Measurements from ENCODE around the gene CCL7. TPM values are rescaled to one million over a fixed set of nuclear protein-coding genes. Genes with fewer than 3 reads are reported as not detected.

Gene CCL7
- total RNA-seq, 4 donors from 2014 or later, result not detected

DNA sequence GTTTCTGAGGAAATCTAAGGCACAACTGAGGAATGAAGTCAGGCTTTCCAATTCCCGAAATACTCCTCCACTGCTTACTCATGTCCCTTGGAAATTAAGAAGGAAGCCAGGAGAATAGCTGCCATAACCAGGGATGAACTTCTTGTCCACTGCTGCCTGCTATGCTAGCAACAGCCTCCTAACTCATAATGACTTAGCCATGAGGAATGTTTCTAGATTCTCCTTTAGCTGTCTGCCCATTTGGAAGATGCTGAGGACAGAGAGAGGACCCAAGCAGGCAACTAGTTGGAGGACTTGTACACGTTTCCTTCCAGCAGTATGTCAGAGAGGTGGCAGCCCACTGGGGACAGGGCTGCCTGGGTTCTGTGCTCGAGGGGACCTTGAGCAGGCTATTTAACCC lies 15.9 kb upstream of the CCL7 start:
- Histone ChIP-seq H3K9me3 (no peaks in the 10 kb centered on the region), H3K27ac (peak overlapping the region; percentile 74 to 88 (median 85)), H3K36me3 (no peaks in the 10 kb centered on the region), H3K4me1 (peaks cover 35 to 62% (median 50%) of the 10 kb centered on the region in 4 donors), H3K4me3 (no peak overlapping the region), H3K27me3 (no peaks in the 10 kb centered on the region)
- WGBS, 2 donors (ENCODE audit: low coverage in 1 of 2), result 36 to 48% methylated on average over 3 of the region's 3 CpGs
- TF ChIP-seq, protein P1, sequence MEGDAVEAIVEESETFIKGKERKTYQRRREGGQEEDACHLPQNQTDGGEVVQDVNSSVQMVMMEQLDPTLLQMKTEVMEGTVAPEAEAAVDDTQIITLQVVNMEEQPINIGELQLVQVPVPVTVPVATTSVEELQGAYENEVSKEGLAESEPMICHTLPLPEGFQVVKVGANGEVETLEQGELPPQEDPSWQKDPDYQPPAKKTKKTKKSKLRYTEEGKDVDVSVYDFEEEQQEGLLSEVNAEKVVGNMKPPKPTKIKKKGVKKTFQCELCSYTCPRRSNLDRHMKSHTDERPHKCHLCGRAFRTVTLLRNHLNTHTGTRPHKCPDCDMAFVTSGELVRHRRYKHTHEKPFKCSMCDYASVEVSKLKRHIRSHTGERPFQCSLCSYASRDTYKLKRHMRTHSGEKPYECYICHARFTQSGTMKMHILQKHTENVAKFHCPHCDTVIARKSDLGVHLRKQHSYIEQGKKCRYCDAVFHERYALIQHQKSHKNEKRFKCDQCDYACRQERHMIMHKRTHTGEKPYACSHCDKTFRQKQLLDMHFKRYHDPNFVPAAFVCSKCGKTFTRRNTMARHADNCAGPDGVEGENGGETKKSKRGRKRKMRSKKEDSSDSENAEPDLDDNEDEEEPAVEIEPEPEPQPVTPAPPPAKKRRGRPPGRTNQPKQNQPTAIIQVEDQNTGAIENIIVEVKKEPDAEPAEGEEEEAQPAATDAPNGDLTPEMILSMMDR (IDR thresholded peaks at IDR 0.05), result no peak
- TF ChIP-seq EP300 (IDR thresholded peaks at IDR 0.05; ENCODE audit: low read depth), result peak; percentile 49
- peak; percentile 58 to 72 (median 68) for TF ChIP-seq POLR2AphosphoS5 (IDR thresholded peaks at IDR 0.05)
- no peak for TF ChIP-seq POLR2A (IDR thresholded peaks at IDR 0.05)
- in situ Hi-C loops (cut with MboI; ENCODE audit: low pct_ligation_motif_present in 1 of 4, low pct_unique_long_range_greater_than_20kb in 1 of 4, low sequenced_read_pairs in 3 of 4) (no loop called here), intact Hi-C loops (cut with DNase I; ENCODE audit: low total_unique reads) (no loop called here)
- no peak for DNase-seq

DNA sequence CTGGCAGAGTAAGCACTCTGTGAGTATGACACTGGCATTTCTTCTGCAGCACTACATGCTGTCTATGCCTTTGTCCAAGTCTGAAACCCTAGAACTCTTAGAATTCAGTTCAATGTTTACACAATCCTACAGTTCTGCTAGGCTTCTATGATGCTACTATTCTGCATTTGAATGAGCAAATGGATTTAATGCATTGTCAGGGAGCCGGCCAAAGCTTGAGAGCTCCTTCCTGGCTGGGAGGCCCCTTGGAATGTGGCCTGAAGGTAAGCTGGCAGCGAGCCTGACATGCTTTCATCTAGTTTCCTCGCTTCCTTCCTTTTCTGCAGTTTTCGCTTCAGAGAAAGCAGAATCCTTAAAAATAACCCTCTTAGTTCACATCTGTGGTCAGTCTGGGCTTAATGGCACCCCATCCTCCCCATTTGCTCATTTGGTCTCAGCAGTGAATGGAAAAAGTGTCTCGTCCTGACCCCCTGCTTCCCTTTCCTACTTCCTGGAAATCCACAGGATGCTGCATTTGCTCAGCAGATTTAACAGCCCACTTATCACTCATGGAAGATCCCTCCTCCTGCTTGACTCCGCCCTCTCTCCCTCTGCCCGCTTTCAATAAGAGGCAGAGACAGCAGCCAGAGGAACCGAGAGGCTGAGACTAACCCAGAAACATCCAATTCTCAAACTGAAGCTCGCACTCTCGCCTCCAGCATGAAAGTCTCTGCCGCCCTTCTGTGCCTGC lies 15.2 kb upstream of the CCL7 start, which contains the start of gene CCL2:
Gene CCL2, plus strand, starts transcription at position 635 of the 730 bp plus-strand sequence. Its CDS starts 65 bp downstream, at position 700.
- Histone ChIP-seq H3K9me3 (no peaks in the 10 kb centered on the region), H3K27ac (peak within 1 kb of the TSS; percentile 74 to 88 (median 85)), H3K27me3 (no peaks in the 10 kb centered on the region), H3K4me3 (peak within 1 kb of the TSS in 3 of 4 donors; percentile 23 to 35 (median 26)), H3K36me3 (no peaks in the 10 kb centered on the region), H3K4me1 (peaks cover 29 to 55% (median 47%) of the 10 kb centered on the region in 4 donors)
- TF ChIP-seq, protein P1 (IDR thresholded peaks at IDR 0.05), result no peak
- TF ChIP-seq POLR2AphosphoS5 (IDR thresholded peaks at IDR 0.05) (peak; percentile 59 to 70 (median 59)), EP300 (IDR thresholded peaks at IDR 0.05; ENCODE audit: low read depth) (no peak), POLR2A (IDR thresholded peaks at IDR 0.05) (peak; percentile 56)
- peak; percentile 50 for DNase-seq
- in situ Hi-C loops (cut with MboI; ENCODE audit: low pct_ligation_motif_present in 1 of 4, low pct_unique_long_range_greater_than_20kb in 1 of 4, low sequenced_read_pairs in 3 of 4) (no loop called here), intact Hi-C loops (cut with DNase I; ENCODE audit: low total_unique reads) (no loop called here)
- WGBS, 2 donors (ENCODE audit: low coverage in 1 of 2), result 5 to 9% methylated on average over 7 to 11 of the region's 11 CpGs

- in situ Hi-C loops (cut with MboI; ENCODE audit: low pct_ligation_motif_present in 1 of 4, low pct_unique_long_range_greater_than_20kb in 1 of 4, low sequenced_read_pairs in 3 of 4) (no loop called here), intact Hi-C loops (cut with DNase I; ENCODE audit: low total_unique reads) (no loop called here)
- H3K36me3 ChIP-seq, result no peaks in the 10 kb centered on the region
- H3K27me3 ChIP-seq, result no peaks in the 10 kb centered on the region
- WGBS, 2 donors (ENCODE audit: low coverage in 1 of 2), result 50% methylated on average over 5 of the region's 5 CpGs; no CpG with 5 or more reads in 1 of the 2 donors
- peak overlapping the region in 3 of 4 donors; percentile 23 to 35 (median 26) for H3K4me3 ChIP-seq
- H3K27ac ChIP-seq, result peak overlapping the region; percentile 74 to 88 (median 85)
- peaks cover 29 to 50% (median 44%) of the 10 kb centered on the region in 4 donors for H3K4me1 ChIP-seq
- H3K9me3 ChIP-seq, result no peaks in the 10 kb centered on the region
- TF ChIP-seq POLR2AphosphoS5 (IDR thresholded peaks at IDR 0.05) (no peak), POLR2A (IDR thresholded peaks at IDR 0.05) (no peak), EP300 (IDR thresholded peaks at IDR 0.05; ENCODE audit: low read depth) (no peak)
- TF ChIP-seq, protein P1 (IDR thresholded peaks at IDR 0.05), result no peak
- no peak for DNase-seq
These were observed 14.7 kb upstream of the CCL7 start for GRCh38 chr17:34255381-34255732.

- intact Hi-C loops (cut with DNase I; ENCODE audit: low total_unique reads), result no loop called here
- Histone ChIP-seq H3K4me1 (peaks cover 29 to 45% (median 39%) of the 10 kb centered on the region in 4 donors), H3K27me3 (no peaks in the 10 kb centered on the region), H3K36me3 (no peaks in the 10 kb centered on the region), H3K27ac (peak overlapping the region; percentile 74 to 88 (median 85)), H3K9me3 (no peaks in the 10 kb centered on the region), H3K4me3 (peak overlapping the region in 3 of 4 donors; percentile 23 to 35 (median 26))
- 75% methylated on average over 1 of the region's 1 CpG; no CpG with 5 or more reads in 1 of the 2 donors for WGBS, 2 donors (ENCODE audit: low coverage in 1 of 2)
- in situ Hi-C loops (cut with MboI; ENCODE audit: low pct_ligation_motif_present in 1 of 4, low pct_unique_long_range_greater_than_20kb in 1 of 4, low sequenced_read_pairs in 3 of 4), result no loop called here
- TF ChIP-seq POLR2AphosphoS5 (IDR thresholded peaks at IDR 0.05) (no peak), EP300 (IDR thresholded peaks at IDR 0.05; ENCODE audit: low read depth) (no peak), POLR2A (IDR thresholded peaks at IDR 0.05) (no peak)
- TF ChIP-seq, protein P1 (IDR thresholded peaks at IDR 0.05), result no peak
- DNase-seq, result no peak
These were observed 14.2 kb upstream of the CCL7 start for GRCh38 chr17:34255841-34256240.

All from transverse colon (tissue), 4 donors.